ENCODE measurements around the gene PHF20.

GRCh38 chr20:35771367-35771688 lies 487 bp upstream of the PHF20 start:
- TF ChIP-seq CTCF (IDR thresholded peaks at IDR 0.05), result no peak
- TF ChIP-seq POLR2A (IDR thresholded peaks at IDR 0.05), result no peak
